GM18498 (cell line): ENCODE data around the gene KNL1.
"Not testable (repeated sequence)": the region's sequence is repeated elsewhere in the genome, so short reads cannot be mapped to it uniquely, and the experiment has no call there.

Experiments
- ATAC-seq: cut with Tn5 transposase; IDR thresholded peaks from one replicate; pipeline ENCODE4 v1.9.1; 2021; ENCODE audit warnings: mild to moderate bottlenecking, moderate library complexity; ENCODE audit not compliant: unreplicated experiment

The KNL1 gene

DNA sequence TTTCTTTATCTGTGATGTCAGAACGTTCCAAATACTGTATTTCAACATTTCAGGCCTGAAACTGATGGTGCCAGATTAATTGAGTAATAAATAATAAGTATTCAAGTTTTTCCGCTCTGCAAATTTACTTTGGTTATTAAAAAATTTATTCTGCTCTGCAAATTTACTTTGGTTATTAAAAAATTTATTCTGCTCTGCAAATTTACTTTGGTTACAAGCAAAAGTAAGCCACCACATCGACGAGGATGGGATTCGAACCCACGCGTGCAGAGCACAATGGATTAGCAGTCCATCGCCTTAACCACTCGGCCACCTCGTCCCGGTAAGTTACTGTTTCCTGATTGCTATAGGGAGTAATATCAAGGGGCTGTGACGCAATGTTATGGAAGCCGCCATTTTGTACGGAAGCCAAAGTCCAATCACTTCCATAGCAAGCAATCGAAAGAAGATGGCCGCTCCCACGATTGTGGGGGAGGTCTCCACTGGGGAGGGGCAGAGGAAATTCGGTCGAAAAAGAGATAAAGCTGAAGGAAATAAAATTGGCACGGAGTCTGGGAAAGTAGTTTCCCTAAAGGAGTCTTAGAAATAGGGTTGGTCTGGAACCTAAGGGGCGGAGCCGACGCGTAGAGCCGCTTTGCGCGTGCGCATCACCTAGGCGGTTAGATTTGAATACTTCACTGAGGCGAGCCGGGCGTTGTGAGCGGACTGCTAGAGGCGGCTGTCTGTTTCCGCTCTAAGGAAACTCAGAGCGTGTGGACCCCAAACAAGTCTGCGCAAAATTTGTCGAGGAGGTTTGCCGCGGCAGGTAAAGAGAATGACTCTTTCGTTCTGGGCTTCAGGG is at the start of gene KNL1:
Gene KNL1, plus strand, starts transcription at position 662 of the 841 bp plus-strand sequence. CDS start 8,683 bp downstream, outside the sequence.
- peak; percentile 77 for ATAC-seq

DNA sequence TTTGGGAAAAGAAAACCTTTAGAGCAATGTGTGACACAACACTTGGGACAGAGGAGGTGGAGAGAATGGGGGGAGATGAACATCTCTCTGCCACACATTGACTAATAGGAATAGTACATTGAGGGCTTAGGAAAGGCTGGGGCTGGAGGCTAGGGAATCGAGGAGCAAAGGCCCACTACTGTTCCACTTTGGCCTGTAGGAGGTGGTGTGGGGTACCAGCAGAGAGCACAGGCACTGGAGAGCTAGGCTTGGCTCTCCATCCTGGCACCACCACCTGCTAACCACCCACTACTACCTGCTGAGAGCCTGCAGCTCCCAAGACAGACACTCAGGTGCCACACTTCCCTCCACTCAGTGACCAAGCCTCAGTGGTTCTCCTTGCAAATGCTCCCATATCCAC is 48.6 kb upstream of the KNL1 start:
- ATAC-seq: no peak

- no peak for ATAC-seq
Observed at GRCh38 chr15:40548610-40549009, 45.4 kb upstream of the KNL1 start.

DNA sequence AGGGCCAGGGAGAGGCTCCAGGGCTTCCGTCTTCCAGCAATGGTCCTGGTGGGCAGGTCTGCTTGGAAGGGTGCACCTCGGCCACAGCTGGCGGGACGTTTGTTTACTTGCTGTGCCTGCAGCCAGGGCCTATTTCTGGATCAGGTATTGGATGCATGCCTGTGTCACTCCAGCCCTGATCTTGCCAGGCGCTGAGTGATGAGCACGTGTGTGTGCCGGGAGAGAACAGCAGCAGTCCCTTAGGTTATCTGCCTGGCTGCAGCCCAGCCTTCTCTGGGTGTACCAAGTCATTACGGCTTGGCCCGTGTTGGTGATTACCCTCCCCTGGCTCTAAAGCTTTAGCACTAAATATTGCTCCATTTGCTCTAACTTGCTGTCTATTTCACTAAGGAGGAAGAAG is 44.2 kb upstream of the KNL1 start:
- peak; percentile 9 for ATAC-seq

GRCh38 chr15:40550341-40551037 is 43.6 kb upstream of the KNL1 start:
- ATAC-seq: peak; percentile 81

DNA sequence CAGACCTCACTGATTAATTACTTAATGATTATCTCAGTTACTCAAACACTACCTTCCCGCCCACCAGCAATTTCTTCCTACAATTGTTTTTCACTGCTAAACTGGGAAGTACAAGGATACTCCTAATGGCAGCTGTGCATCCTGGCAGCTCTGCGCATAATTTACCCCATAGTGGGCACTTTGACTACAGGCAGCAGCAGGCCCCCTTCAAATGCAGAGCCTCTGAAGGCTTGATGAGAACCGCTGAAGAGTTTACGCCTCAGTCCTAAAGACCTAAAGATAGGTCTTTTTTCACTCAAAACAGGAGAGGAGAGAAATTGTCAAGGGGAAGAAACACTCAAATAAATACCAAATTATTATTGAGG is 39.9 kb upstream of the KNL1 start:
- no peak for ATAC-seq

GRCh38 chr15:40555876-40556275 is 38.2 kb upstream of the KNL1 start:
- no peak for ATAC-seq

- peak; percentile 4 for ATAC-seq
Observed at GRCh38 chr15:40558952-40559742, 34.9 kb upstream of the KNL1 start.

DNA sequence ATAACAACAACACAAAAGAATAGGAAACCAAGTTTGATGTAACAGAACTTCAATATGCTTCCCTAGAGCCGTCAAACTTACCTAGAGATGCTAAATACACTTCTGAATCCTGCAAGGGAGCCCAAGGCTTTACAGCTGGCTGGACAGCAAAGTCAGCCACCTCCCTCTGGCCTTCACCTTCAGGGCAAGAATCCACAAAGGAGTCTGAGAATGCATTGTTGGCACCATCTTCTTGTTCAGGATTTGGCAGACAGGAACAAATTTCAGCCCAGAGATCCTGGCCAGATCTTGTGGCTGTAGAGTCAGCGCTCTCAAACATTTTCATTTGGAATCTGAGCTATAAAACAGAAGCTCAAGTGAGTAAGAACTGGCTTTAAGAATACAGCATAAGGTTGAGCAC is 31.4 kb upstream of the KNL1 start:
- no peak for ATAC-seq

DNA sequence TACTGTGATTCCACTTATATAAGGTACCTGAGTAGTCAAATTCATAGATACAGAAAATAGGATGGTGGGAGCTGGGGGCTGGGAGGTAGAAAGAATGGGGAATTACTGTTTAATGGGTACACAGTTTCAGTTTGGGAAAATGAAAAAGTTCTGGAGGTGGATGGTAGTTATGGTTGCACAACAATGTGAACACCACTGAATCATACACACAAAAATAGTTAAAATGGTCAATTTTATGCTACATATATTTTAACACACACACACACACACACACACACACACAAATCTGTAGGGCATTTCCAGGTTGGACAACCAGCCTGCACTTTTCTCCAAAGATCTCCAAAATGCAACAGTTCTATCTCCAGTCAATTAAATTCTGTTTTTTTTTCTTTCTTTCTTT is 30.6 kb upstream of the KNL1 start:
- ATAC-seq: no peak

- ATAC-seq: peak; percentile 95
Observed at GRCh38 chr15:40564591-40565332, 29.3 kb upstream of the KNL1 start, which contains the start of gene CCDC32. Gene CCDC32 (minus strand): TSS chr15:40565042. CDS start chr15:40563015, 2,027 bp downstream.

- ATAC-seq: no peak
Observed at GRCh38 chr15:40565333-40566238, 28.5 kb upstream of the KNL1 start.

DNA sequence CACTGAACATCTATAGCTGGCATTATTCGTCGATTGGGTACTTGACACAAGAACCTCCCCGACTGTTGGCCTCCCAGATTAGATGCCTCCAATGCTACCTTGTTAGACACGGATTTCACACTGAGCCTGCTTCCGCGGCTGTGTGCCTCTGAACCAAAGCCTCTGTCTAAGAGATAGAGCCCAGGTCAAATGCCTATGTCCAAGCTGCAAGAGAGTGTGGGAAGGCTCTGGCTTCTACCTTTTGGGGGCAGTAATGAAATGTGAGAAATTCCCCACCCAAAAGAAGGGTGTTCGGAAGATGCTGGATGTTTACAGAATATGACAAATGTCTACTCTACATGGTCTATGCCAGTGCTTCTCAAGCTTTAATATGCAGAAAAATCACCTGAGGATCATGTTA is 26.9 kb upstream of the KNL1 start:
- ATAC-seq: no peak

- ATAC-seq: peak; percentile 45
Observed at GRCh38 chr15:40569129-40569953, 24.7 kb upstream of the KNL1 start, which contains the start of gene RPUSD2. Gene RPUSD2 (plus strand): TSS chr15:40569299. CDS start chr15:40569338, 39 bp downstream.

GRCh38 chr15:40575113-40575512 is 18.9 kb upstream of the KNL1 start:
- no peak for ATAC-seq

DNA sequence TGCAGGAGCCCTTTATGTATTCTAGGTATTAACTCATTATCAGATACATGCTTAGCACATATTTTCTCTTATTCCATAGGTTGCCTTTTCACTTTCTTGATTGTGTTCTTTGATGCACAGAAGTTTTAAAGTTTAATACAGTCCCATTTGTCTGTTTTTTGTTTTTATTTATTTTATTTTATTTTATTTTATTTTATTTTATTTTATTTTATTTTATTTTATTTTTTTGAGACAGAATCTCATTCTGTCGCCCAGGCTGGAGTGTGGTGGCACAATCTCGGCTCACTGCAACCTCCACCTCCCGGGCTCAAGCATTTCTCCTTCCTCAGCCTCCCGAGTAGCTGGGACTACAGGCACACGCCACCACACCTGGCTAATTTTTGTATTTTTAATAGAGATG is 17.1 kb upstream of the KNL1 start:
- not testable (repeated sequence) for ATAC-seq

GRCh38 chr15:40578892-40579291 is 15.2 kb upstream of the KNL1 start:
- no peak for ATAC-seq

DNA sequence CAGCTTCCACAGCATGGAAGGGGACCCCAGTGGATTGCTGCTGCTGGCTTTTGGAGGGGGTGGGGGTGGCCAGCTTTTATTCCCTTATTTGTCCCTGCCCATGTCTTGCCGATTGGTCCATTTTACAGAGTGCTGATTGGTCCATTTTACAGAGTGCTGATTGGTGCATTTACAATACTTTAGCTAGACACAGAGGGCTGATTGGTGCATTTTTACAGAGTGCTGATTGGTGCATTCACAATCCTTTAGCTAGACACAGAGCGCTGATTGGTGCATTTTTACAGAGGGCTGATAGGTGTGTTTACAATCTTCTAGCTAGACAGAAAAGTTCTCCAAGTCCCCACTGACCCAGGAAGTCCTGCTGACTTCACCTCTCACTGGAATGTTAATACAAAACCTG is 12.3 kb upstream of the KNL1 start:
- not testable (repeated sequence) for ATAC-seq
